ENCODE results near the gene EEF1A1.

EEF1A1 gene

DNA sequence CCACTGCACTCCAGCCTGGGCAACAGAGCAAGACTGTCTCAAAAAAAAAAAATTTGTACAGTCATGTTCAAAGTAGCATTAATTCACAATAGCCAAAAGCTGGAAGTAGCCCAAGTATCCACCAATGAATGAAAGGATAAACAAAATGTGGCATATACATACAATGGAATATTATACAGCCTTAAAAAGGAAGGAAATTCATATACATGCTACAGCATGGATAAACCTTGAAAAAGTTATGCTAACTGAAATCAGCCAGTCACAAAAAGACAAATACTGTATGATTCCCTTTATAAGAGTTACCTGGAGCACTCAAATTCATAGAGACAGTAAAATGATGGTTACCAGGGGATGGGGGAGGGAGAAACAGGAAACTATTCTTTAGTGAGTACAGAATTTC lies 15.7 kb downstream of the EEF1A1 start:
- DNase-seq (ENCODE audit: low spot score) = no peak

GRCh38 chr6:73504160-73504559 lies 16.7 kb downstream of the EEF1A1 start:
- no peak for DNase-seq (ENCODE audit: low spot score)

- DNase-seq (ENCODE audit: low spot score) = no peak
Observed at GRCh38 chr6:73503027-73503772, 17.6 kb downstream of the EEF1A1 start.

- DNase-seq (ENCODE audit: low spot score) = no peak
Observed at GRCh38 chr6:73497915-73498314, 22.9 kb downstream of the EEF1A1 start.

- DNase-seq (ENCODE audit: low spot score) = no peak
Observed at GRCh38 chr6:73491377-73491776, 29.5 kb downstream of the EEF1A1 start.

- no peak for DNase-seq (ENCODE audit: low spot score)
Observed at GRCh38 chr6:73487473-73487872, 33.4 kb downstream of the EEF1A1 start.

DNA sequence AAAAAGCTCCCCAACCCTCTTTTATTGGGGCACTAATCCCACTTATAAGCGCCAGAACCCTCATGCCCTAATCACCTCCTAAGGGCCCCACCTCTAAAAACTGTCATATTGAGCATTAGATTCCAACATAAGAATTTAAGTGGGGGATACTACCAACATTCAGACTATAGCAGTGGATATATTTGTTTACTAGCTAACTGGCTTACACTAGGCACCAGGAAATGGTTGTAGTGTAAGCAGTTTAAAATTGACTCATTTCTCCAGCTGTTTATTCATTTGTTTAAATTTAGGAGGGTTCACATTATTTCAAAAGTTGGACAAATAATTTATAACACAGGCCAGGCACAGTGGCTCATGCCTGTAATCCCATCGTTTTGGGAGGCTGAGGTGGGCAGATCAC lies 36.4 kb downstream of the EEF1A1 start:
- DNase-seq (ENCODE audit: low spot score) = no peak

GRCh38 chr6:73481969-73482368 lies 38.9 kb downstream of the EEF1A1 start:
- DNase-seq (ENCODE audit: low spot score) = no peak

DNA sequence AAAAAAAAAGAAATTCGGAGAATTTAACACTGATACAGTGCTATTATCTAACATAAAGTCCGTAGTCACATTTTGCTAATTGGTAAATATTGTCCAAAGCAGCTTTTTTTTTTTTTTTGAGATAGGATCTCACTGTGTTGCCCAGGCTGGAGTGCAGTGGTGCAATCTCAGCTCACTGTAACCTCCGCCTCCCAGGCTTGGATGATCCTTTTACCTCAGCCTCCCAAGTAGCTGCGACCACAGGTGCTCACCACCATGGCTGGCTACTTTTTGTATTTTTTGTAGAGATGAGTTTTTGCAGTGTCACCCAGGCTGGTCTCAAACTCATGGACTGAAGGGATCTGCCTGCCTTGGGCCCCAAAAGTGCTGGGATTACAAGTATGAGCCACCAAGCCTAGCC lies 43.4 kb downstream of the EEF1A1 start:
- no peak for DNase-seq (ENCODE audit: low spot score)

- no peak for DNase-seq (ENCODE audit: low spot score)
Observed at GRCh38 chr6:73476723-73477122, 44.1 kb downstream of the EEF1A1 start.

- no peak for DNase-seq (ENCODE audit: low spot score)
Observed at GRCh38 chr6:73471686-73472290, 49.0 kb downstream of the EEF1A1 start.
